GM21619 (cell line): Measurements from ENCODE around the gene CCDC154.

ENCODE experiments used
- ATAC-seq: cut with Tn5 transposase; IDR thresholded peaks from one replicate; pipeline ENCODE4 v1.9.1; 2021; ENCODE audit not compliant: unreplicated experiment

CCDC154 gene

DNA sequence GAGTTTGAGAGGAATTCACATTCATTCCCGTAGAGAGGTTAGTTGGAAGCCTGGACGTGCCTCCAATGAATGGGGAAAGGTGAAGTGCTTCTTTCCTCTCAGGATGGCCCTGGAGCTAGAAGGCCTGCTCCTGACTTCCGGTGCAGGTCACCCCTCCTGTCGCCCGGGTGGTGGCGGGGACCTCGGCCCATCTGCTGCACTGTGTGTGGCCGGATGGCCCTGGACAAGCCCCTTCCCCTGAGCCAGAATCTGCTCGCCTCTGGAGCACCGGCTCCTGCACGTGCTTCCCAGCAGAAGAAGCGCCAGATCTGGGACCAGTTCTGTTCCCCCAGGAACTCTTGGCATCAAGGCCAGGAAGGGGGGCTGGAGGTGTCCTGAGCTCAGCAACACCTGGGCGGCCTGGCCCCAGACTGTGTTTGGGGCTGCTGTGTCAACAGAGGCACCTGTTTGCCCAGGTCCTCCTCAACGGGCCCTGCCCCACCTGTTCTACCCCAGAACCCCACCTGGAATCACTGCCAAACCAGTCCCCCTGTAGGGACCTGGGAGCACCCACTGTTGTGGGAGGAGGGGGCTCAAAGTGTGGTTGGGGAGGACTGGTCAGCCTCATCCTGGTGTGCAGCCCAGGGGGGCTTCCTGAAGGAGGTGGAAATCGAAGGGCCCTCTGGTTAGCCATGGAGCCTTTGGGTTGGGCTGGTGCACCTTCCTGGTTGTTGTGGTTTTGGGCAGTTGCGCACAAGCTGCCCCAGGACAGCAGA is 18.6 kb downstream of the CCDC154 start:
- no peak for ATAC-seq

DNA sequence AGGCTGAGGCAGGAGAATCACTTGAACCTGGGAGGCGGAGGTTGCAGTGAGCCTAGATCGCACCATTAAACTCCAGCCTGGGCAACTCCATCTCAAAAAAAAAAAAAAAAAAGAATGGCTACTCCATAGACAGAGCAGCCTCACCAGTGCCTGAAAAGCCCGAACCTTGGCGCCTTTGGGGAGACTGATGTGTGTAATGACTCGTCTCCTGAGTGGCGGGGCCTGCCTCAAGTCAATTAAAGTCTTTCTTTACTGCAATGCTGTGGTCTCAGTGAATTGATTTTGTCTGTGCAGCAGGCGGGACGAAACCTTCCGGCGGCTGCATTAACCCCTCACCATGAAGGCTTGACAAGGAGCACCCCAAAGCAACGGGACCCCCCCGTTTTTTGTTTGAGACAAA is 20.3 kb downstream of the CCDC154 start:
- ATAC-seq = no peak

DNA sequence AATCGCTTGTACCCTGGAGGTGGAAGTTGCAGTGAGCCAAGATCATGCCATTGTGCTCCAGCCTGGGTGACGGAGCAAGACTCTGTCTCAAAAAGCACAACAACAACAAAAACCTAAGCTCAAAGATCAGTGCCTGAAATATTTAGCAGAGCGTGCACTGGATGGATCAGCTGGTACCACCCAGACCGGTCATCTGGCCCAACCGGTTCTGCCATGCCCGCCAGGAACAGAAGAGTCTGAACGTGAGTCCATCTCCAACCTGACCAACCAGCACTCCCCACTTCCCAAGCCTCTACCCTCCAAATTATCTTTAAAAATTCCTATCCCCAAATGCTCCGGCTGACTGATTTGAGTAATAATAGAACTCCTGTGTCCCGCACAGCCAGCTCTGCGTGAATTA is 22.3 kb downstream of the CCDC154 start:
- ATAC-seq = no peak

DNA sequence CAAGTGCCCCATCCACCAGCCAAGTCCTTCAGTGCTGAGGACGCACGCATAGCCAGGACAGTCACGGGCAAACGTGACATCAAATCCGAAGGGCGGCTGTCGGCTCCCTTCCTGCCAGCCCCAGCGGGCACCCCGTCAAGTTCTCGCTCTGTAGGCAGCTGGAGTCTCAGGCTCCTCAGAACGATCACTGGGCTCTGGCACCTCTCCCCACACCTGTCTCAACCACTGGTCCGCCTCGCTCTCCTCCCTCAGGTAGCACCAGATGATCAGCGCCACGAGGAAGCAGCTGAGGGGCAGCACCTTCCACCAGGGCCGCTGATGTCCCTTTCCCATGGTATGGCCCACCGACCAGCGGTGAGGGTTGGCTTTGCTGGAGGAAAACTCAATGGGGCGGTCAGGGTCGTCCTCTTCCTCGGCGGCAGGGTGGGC is 24.2 kb downstream of the CCDC154 start:
- peak; percentile 2 for ATAC-seq

DNA sequence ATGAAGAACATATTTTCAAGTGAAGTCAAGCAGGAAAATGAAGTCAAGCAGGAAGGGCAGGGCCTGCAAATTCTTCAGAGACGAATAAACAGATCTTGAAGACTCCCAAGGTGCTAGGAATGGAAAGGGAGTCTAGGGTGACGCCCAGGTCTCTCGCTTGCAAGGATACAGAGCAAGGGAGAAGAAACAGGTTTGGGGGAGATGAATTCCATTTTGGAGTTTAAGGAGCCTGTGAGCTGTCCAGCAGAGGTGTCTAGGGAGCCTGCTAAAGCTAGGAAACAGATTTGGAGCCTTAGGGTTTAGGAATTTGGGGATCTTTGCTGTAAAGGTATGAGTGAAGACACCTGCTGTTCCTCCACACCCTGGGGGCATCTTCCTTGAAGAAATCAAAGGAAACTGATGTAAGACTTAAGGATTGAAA is 27.8 kb downstream of the CCDC154 start:
- no peak for ATAC-seq

DNA sequence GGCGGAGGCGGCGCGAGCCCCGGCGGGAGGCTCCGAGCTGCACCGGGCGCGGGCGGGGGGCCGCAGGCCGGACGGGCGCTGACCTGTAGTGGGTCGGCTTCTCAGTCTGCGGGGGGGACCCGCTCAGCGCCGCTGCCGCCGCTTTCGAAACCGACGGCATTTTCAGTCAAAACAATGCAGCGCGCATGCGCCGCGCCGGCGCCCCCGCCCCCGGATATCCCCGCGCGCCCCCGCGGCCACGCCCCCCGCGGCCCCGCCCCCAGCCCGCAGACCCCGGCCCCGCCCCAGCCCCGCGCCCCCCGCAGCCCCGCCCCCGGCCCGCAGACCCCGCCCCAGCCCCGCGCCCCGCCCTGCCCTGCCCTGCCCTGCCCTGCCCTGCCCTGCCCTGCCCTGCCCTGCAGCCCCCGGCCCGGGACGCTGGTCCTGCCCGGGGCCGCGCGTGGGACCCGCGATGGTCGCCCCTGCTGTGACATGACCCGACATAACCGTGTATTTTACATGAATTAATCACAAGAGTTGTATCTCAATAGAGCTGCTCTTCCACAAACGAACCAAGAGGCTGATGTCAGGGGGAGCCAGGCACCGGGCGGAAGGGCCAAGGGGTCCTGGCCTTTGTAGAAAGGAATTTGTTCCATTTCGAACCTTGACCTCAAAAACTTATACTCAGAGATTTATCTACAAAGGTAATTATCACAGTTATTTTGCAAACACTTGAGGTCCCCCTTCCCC is 29.7 kb downstream of the CCDC154 start, which contains the start of gene UNKL:
UNKL (minus strand) TSS at position 173 of the 729 bp plus-strand sequence; CDS start at position 160, 13 bp downstream.
- ATAC-seq = peak; percentile 44

DNA sequence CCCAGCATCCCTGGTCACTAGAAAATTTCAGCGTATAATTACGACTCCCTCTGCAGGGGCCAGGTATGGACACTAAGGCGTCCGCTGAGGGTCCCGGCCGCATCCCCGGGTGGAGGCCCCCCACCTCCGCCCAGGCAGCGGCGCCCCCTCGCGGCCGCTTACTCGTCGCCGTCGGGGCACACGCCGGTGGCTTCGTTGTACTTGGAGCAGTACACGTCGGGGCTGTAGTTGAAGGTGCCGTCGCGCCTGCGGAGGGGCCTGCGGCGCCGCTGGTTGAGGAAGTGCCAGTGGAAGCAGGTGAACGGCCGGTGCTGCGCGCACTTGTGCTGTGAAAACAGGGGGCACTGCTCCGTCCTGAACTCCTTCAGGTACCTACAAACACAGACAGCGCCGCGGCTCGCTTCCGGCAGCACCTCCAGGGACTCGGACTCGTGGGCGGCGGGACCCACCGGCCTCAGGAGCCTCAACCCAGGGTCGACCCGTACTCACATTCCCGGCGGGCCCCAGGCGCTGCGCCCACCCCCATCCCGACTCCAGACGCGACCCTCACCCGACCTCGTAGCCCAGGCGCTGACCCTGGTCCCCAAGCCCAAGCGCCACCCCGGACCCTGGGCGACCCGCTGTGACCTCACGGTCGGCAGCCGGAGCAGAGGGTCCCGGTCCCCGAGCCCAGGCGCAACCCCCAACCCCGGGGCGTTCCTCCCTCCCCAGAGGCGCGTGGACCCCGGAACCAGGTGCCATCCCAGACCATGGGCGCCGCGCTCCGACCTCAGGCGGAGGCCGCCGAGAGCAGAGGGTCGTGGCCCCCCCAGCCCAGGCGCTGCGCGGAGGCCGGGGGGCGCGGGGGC is 30.4 kb downstream of the CCDC154 start:
- ATAC-seq = no peak

DNA sequence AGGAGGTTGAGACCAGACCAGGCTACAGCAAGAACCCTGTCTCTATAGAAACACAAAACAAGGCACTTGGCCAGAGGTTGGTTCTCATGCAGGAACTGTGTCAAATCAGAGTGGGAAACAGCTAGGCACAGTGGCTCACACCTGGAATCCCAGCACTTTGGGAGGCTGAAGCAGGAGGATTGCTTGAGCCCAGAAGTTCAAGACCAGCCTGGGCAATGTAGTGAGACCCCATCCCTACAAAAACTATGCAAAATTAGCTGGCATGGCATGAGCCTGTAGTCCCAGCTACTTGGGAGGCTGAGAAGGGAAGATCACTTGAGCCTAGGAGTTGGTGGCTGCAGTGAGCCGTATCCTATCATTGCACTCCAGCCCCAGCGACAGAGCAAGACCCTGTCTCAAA is 31.5 kb downstream of the CCDC154 start:
- no peak for ATAC-seq

DNA sequence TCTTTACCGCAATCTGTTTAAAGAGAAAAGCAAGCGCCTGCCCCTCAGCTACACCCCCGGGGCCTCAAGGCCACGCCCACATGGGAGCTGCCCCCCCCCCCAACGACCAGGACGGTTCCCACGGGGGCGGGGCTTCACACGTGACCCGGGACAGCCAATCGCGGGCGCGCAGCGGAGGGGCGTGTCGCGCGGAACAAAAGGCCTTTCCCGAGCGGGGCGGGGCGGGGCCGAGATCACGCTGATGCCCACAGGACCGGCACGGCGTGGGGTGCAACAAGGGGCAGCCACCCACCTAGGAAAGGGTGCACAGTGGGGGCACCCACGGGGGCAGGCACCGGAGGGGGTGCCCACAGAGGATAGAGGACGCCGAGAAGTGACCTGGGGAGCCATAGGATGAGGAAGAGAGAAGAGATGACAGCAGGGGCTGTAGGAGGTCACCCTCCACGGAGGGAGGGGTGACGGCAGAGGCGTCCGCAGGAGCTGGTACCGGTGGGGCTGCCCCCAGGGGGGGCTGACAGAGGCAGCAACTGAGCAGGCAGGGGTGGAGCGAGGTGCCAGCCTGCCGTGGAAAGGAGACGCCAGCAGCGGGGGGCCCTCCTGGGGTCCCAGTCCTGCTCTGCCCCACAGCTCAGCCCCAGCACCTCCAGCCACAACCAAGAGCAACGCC is 36.1 kb downstream of the CCDC154 start:
- peak; percentile 73 for ATAC-seq

DNA sequence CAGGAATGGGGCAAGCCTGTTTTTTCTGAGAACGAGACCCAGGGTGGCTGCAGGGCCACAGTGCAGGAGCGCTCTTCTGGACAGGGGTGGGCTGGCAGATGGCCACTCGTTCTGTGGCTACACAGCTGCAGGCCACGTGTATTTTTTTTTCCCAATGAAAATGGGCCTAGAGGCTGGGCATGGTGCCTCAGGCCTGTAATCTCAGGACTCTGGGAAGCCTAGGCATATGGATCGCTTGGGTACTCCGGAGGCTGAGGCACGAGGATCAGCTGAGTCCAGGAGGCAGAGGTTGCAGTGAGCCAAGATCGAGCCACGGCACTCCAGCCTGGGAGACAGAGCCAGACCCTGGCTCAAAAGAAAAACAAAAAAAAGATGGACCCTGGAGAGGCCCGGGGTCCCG is 36.6 kb downstream of the CCDC154 start:
- no peak for ATAC-seq

DNA sequence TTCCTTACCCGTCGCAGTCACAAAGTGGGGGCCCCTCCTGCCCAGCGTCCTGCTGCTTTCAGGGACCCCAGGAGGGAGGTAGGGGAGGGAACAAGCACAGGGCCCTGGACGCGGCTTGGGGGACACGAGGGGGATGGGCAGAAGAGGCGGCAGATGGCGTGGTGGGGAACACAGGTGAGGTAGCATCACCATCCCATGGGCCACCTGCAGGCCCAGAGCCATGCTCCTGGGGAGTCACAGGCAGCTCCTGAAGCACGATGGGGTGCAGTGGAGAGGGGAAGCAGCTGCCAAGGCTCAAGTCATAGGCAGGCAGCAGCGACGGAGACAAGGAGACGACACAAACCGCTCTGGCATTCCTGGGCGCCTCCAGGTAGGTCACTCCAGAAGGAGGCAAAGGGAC is 40.6 kb downstream of the CCDC154 start:
- no peak for ATAC-seq

DNA sequence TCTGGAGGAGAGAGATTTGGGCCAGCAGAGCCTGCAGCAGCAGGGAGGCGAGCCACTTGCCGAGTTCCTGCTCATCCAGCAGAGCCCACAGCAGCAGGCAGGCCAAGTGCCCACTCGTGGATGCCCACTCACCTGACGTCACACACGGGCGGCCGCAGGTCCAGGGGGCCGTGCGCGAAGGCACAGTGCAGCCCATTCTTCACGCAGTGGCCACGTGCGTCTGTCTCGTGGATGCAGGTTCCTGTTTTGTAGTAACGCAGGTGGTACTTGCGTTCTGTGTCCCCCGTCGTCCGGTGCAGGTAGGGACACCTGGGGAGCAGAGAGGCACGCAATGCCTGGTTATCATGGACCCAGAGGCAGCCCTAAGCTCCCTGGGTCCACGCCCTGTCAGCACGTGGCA is 41.3 kb downstream of the CCDC154 start:
- no peak for ATAC-seq

DNA sequence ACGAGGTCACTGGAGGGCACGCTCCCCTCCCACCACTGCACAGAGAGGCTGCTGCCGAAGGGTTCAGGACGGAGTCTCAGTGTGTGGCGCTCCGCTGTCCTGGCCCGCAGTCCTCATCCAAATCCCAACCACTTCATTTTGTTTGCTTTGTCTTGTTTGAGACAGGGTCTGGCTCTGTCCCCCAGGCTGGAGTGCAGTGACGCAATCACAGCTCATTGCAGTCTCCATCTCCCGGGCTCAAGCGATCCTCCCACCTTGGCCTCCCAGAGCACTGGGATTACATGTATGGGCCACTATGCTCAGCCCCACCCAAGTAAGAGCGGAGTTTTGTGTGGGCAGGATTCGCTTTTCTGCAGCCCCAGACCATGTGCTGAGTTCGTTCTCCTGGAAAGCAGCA is 42.6 kb downstream of the CCDC154 start:
- ATAC-seq = no peak

DNA sequence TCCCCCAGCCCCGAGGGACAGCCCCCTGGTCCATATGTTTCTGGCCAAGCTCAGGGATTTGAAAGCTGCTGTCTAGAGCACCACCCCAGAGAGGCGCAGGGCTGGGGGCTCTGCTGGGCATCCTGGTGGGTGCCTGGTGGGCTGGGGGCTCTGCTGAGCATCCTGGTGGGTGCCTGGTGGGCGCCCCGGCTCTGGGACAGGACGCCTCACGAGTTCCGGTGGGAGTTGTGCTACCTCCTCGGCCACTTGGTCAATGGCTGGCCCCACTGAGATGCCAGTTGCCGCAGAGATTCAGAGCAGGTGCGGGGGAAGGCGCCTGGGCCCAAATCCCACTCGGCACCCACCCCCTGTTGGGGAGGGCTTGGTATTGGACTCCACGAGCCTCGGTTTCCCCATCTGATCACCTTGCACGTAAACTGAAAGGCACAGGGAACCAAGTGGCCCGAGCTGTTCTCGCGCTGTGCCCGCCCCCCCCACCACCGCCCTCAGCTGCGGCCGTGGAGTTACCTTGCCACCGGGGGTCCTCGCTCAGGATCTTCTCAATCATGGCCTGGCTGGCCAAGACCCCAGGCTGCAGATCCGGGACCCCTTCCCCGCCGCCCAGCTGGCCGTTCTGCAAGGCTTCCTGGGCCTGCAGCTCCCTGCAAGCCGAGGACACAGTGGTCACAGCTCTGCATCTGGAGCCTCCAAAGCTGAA is 43.1 kb downstream of the CCDC154 start:
- no peak for ATAC-seq

DNA sequence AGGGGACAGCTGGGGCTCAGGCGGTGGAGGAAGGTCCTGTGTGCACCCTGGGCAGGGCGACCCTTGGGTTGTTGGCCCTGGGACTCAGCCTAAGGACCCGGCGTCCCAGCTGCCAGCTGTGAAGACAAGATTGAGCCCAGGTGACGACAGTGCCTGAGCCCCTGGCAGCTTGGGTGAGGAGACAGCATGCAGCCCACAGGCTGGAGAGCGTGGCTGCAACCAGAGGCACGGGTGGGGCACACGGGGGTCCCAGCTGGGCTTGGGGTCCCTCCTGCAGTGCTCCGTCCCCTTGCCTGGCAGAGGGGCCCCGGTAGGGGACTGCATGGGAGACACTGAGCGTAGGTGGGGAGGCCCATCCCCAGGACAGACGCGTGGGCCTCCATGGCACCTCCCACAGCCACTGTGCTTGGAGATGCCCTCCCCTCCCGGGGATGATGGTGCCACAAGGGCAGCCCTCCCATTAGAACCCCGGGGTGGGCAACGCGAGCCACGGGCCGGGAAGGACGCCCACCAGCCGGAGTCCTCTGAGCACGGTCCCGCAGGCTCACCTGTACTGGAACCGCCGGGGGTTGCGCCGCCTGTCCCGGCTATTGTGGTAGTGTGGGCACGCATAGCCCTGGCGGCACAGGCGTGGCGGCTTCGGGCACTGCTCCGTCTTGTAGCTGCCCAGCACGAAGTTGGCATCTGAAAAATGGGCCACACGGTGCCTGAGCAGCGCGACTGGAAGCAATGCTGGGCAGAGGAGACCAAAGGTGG is 45.4 kb downstream of the CCDC154 start:
- no peak for ATAC-seq

DNA sequence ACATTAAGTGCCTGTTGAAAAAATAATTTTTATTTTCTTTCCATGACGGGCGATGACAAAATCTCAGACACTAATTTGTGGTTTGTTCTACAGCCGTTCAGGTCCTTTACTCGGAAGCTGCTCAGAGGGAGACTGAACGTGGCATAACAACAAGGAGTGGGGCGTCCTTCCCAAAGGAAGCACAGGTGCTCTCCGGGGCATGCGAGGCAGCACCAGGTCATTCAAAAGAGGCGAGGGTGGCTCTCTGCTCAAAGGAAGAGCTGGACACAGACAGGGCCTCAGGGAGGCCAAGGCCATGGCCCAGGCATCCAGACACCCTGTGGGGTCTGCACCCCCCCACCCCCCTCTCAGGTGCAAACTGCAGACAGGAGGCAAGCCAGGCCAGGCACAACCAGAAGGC is 46.0 kb downstream of the CCDC154 start:
- no peak for ATAC-seq

DNA sequence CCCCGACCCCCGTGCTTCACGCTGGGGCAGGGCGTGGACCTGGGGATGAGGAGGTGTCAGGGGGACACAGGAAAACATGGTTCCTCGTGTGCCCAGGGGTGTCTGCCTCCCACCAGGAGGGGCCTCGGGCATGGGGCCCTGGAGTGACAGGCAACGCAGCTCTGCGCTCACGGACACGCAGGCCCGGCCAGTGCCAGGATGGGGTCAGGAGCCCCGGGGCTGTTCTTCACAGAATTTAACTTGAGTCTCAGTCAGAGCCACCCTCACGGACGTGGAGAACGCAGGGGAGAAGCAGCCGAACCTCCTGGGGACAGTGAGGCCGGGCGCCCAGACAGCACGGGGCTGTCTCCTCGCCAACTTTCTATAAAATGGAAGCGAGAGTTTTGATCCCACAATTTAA is 46.6 kb downstream of the CCDC154 start:
- no peak for ATAC-seq

DNA sequence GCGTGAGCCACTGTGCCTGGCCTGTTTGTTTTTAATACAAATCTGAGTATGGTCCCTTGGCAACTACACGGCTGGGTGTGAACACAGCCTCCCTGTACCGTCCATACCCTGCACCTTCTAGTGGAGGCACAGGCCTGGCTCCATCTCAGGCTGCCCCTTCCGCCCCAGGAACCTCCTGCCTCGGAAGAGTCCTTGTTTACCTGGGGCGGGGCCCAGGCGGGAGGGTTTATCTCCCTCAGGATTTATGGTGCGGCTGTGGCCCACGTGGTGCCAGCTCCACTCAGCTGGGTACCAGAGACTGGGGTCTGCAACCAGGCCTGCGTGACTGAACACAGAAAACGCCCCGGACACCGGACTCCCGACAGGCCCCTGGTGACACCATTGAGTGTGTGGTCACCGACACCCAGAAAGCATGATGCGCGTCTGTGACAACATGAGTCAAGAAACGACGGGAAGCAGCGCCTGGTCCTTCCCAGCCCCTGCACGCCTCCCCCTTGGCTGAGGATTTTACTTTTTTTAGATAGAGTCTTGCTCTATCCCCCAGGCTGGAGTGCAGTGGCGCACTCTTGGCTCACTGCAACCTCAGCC is 48.8 kb downstream of the CCDC154 start:
- no peak for ATAC-seq

DNA sequence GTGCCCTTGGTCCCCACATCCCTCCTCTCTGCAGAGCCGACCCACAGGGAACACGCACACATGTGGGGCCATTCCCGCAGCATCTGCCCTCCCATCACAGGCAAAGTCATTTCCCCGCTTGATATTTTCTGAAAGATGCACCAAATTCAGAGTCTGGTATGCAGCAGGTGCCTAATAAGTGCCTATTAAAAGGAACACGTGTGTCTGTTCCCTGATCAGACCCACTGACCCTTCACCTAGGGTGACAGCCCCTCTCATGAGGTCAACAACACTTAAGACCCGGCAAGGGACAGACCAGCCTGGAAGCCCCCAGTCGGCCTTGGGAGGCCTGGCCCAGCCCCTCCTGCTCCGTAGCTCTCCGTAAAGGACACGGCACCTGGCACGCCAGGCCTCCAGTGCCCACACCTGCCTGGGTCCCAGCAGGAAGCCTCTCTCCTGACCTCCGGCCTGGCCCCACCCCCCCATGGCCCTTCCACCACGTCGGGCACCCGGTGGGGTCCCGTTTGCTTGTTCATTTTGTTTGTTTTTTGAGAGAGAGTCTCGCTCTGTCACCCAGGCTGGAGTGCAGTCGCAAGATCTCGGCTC is 49.9 kb downstream of the CCDC154 start:
- no peak for ATAC-seq
